ENCODE results near the gene PEX11B. TPM values are rescaled to one million over a fixed set of nuclear protein-coding genes. Genes with fewer than 3 reads are reported as not detected.

The PEX11B gene
- total and polyA plus RNA-seq, 2 of the 4 experiments (the other 2 are of a cell fraction) = 15.4 to 24.3 TPM

GRCh38 chr1:145889722-145890121 lies 28.8 kb downstream of the PEX11B start:
- H4K91ac ChIP-seq (ENCODE audit: insufficient read depth, low read depth, low read length) = no peak overlapping the region
- BruUV-seq (replicated peaks) = no TSS peak
- no peak overlapping the region for H2BK20ac ChIP-seq (ENCODE audit: low read depth, low read length)
- no CpG with 5 or more reads among the region's 3 CpGs for WGBS, 2 experiments (ENCODE audit: extremely low coverage in 2 of 2, insufficient read length in 1 of 2)
- no peak overlapping the region for H3K4me2 ChIP-seq (ENCODE audit: low read depth, low read length)
- H3K14ac ChIP-seq (replicated peaks; ENCODE audit: low read depth, low read length) = no peak overlapping the region
- H3K9me3 ChIP-seq (ENCODE audit: control insufficient read depth, insufficient read depth, low read length) = no peaks in the 10 kb centered on the region
- intact Hi-C loops (cut with micrococcal nuclease) (loop anchor here (10.0 kb wide), 1 partner anchor 65 kb away; the partner anchor contains the start of gene LIX1L), in situ Hi-C loops (cut with MboI; ENCODE audit: low sequenced_read_pairs) (no loop called here), dilution Hi-C loops (cut with HindIII; ENCODE audit: low sequenced_read_pairs, unreplicated experiment) (no loop called here)
- H2BK5ac ChIP-seq (ENCODE audit: low read depth, low read length, poor library complexity, severe bottlenecking) = no peak overlapping the region
- no peak for DNase-seq
- H3K56ac ChIP-seq (ENCODE audit: extremely low read depth, insufficient read depth, low read length) = no peak overlapping the region
- H3K4ac ChIP-seq (ENCODE audit: low read depth, low read length) = no peak overlapping the region
- H3K79me1 ChIP-seq (ENCODE audit: low read depth in 1 of 2, low read length in 2 of 2) = peaks cover 0 to 4% of the 10 kb centered on the region in 2 experiments; a peak in 1 of 4 replicates
- H3K9me1 ChIP-seq (ENCODE audit: insufficient read depth, low read length) = peaks cover 18% of the 10 kb centered on the region
- CTCF ChIA-PET = no interaction called here
- H3K18ac ChIP-seq (ENCODE audit: low read depth, low read length) = no peak overlapping the region
- no peak for TF ChIP-seq NFE2L2 (IDR thresholded peaks at IDR 0.05; ENCODE audit: low read depth, low read length)
- TF ChIP-seq BHLHE40 (IDR thresholded peaks at IDR 0.05; ENCODE audit: low read depth, low read length) = no peak
- TF ChIP-seq FOS (IDR thresholded peaks at IDR 0.05; ENCODE audit: low read depth, low read length) = no peak
- no peak for TF ChIP-seq POLR2A (IDR thresholded peaks at IDR 0.05; ENCODE audit: low read depth, low read length)
- TF ChIP-seq MXI1 (IDR thresholded peaks at IDR 0.05; ENCODE audit: borderline replicate concordance, low read depth, low read length) = no peak
- TF ChIP-seq CEBPB (IDR thresholded peaks at IDR 0.05; ENCODE audit: low read depth, low read length) = no peak
- TF ChIP-seq CHD1 (IDR thresholded peaks at IDR 0.05; ENCODE audit: low read depth, low read length) = no peak
- no peak overlapping the region for H3K23ac ChIP-seq (ENCODE audit: low read depth, low read length)
- H4K8ac ChIP-seq (ENCODE audit: low read depth in 2 of 2, low read length in 2 of 2) = no peak overlapping the region
- H3K9ac ChIP-seq (ENCODE audit: low read depth, low read length) = no peak overlapping the region
- no peak overlapping the region for H4K5ac ChIP-seq (ENCODE audit: low read depth, low read length)
- POLR2A ChIA-PET (ENCODE audit: unreplicated experiment) = no interaction called here
- no peak overlapping the region for H2AFZ ChIP-seq (replicated peaks; ENCODE audit: low read length, poor library complexity)
- peaks cover 15% of the 10 kb centered on the region for H3K4me1 ChIP-seq (ENCODE audit: control insufficient read depth, insufficient read depth, low read length)
- no peak overlapping the region for H3K4me3 ChIP-seq (ENCODE audit: insufficient read depth, low read depth, low read length)
- no peak overlapping the region for H2AK9ac ChIP-seq (replicated peaks; ENCODE audit: low read depth, low read length, poor library complexity)
- H2BK15ac ChIP-seq (ENCODE audit: low read depth, low read length) = no peak overlapping the region
- H2AK5ac ChIP-seq (ENCODE audit: low read depth, low read length) = no peak overlapping the region
- no peaks in the 10 kb centered on the region for H3K36me3 ChIP-seq (ENCODE audit: control insufficient read depth, insufficient read depth, low read length)
- ATAC-seq (ENCODE audit: low read depth) = no peak
- H3K27me3 ChIP-seq (ENCODE audit: control insufficient read depth, insufficient read depth, low read length) = no peaks in the 10 kb centered on the region; the same call in 1 of the 2 replicates
- H3K27ac ChIP-seq (ENCODE audit: insufficient read depth, low read length) = no peak overlapping the region
- H2BK120ac ChIP-seq (ENCODE audit: low read depth, low read length) = no peak overlapping the region
- H4K20me1 ChIP-seq (ENCODE audit: insufficient read depth, low read length) = no peaks in the 10 kb centered on the region

Data from IMR-90 (cell line).